Measurements from ENCODE around the gene SLC2A4RG. TPM values are rescaled to one million over a fixed set of nuclear protein-coding genes. Genes with fewer than 3 reads are reported as not detected.

SLC2A4RG gene
- total and polyA plus RNA-seq, 2 of the 4 experiments (the other 2 are of a cell fraction) = 5.0 to 50.3 TPM

DNA sequence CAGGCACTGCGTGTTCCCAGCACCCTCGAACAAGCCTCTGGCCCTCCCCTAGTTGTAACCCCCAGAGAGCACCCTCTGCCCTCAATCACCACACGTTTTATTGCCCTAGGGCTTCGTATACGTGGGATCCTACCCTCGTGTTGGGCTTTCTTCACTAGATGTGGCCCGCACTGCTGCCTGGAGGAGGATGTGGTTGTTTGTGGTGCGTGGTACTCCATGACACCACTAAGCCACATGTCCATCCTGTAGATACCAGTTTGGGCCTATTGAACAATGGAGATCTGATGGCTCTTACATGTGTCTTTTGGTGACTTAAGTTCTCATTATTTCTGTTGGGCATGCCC, 17.0 kb downstream of the SLC2A4RG start:
- Histone ChIP-seq H3K18ac (ENCODE audit: low read depth, low read length) (no peak overlapping the region), H3K79me1 (ENCODE audit: low read depth in 1 of 2, low read length in 2 of 2) (peaks cover 0 to 7% of the 10 kb centered on the region in 2 experiments; a peak in 1 of 4 replicates), H3K14ac (replicated peaks; ENCODE audit: low read depth, low read length) (no peak overlapping the region), H3K27ac (ENCODE audit: insufficient read depth, low read length) (no peak overlapping the region), H3K4me3 (ENCODE audit: insufficient read depth, low read depth, low read length) (no peak overlapping the region), H3K36me3 (ENCODE audit: control insufficient read depth, insufficient read depth, low read length) (peaks cover 5% of the 10 kb centered on the region; the same call in 1 of the 2 replicates), H3K4ac (ENCODE audit: low read depth, low read length) (no peak overlapping the region), H2BK5ac (ENCODE audit: low read depth, low read length, poor library complexity, severe bottlenecking) (no peak overlapping the region), H2AK9ac (replicated peaks; ENCODE audit: low read depth, low read length, poor library complexity) (peak overlapping the region; percentile 76), H3K23ac (ENCODE audit: low read depth, low read length) (no peak overlapping the region), H4K91ac (ENCODE audit: insufficient read depth, low read depth, low read length) (no peak overlapping the region), H2AFZ (replicated peaks; ENCODE audit: low read length, poor library complexity) (no peak overlapping the region), H4K5ac (ENCODE audit: low read depth, low read length) (no peak overlapping the region), H3K9me1 (ENCODE audit: insufficient read depth, low read length) (0 out of 2 replicates have a peak, but pooled peaks cover 4% of the 10 kb centered on the region), H3K4me2 (ENCODE audit: low read depth, low read length) (no peak overlapping the region), H2BK120ac (ENCODE audit: low read depth, low read length) (no peak overlapping the region), H4K20me1 (ENCODE audit: insufficient read depth, low read length) (no peaks in the 10 kb centered on the region), H3K56ac (ENCODE audit: extremely low read depth, insufficient read depth, low read length) (no peak overlapping the region), H3K9ac (ENCODE audit: low read depth, low read length) (no peak overlapping the region), H3K27me3 (ENCODE audit: control insufficient read depth, insufficient read depth, low read length) (no peaks in the 10 kb centered on the region), H4K8ac (ENCODE audit: low read depth in 2 of 2, low read length in 2 of 2) (no peak overlapping the region), H3K9me3 (ENCODE audit: control insufficient read depth, insufficient read depth, low read length) (no peaks in the 10 kb centered on the region), H2BK20ac (ENCODE audit: low read depth, low read length) (no peak overlapping the region), H2BK15ac (ENCODE audit: low read depth, low read length) (no peak overlapping the region), H2AK5ac (ENCODE audit: low read depth, low read length) (no peak overlapping the region), H3K4me1 (ENCODE audit: control insufficient read depth, insufficient read depth, low read length) (no peaks in the 10 kb centered on the region)
- ChIA-PET CTCF (no interaction called here), POLR2A (ENCODE audit: unreplicated experiment) (interaction anchor here (0.6 kb wide), 1 partner anchor 10 kb away, joined by 4 read pairs; no protein-coding TSS in a partner anchor)
- intact Hi-C loops (cut with micrococcal nuclease) (no loop called here), in situ Hi-C loops (cut with MboI; ENCODE audit: low sequenced_read_pairs) (no loop called here), dilution Hi-C loops (cut with HindIII; ENCODE audit: low sequenced_read_pairs, unreplicated experiment) (no loop called here)
- WGBS, 2 experiments (ENCODE audit: extremely low coverage in 2 of 2, insufficient read length in 1 of 2) = no CpG with 5 or more reads among the region's 8 CpGs
- no peak for DNase-seq
- TF ChIP-seq, protein P1, sequence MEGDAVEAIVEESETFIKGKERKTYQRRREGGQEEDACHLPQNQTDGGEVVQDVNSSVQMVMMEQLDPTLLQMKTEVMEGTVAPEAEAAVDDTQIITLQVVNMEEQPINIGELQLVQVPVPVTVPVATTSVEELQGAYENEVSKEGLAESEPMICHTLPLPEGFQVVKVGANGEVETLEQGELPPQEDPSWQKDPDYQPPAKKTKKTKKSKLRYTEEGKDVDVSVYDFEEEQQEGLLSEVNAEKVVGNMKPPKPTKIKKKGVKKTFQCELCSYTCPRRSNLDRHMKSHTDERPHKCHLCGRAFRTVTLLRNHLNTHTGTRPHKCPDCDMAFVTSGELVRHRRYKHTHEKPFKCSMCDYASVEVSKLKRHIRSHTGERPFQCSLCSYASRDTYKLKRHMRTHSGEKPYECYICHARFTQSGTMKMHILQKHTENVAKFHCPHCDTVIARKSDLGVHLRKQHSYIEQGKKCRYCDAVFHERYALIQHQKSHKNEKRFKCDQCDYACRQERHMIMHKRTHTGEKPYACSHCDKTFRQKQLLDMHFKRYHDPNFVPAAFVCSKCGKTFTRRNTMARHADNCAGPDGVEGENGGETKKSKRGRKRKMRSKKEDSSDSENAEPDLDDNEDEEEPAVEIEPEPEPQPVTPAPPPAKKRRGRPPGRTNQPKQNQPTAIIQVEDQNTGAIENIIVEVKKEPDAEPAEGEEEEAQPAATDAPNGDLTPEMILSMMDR (conservative IDR thresholded peaks at IDR 0.05; ENCODE audit: low read depth, low read length) = no peak
- TF ChIP-seq RCOR1 (IDR thresholded peaks at IDR 0.05; ENCODE audit: insufficient replicate concordance, low read length) (no peak), RFX5 (IDR thresholded peaks at IDR 0.05; ENCODE audit: low read depth, low read length) (no peak), FOS (IDR thresholded peaks at IDR 0.05; ENCODE audit: low read depth, low read length) (no peak), POLR2A (IDR thresholded peaks at IDR 0.05; ENCODE audit: low read depth, low read length) (no peak), CEBPB (IDR thresholded peaks at IDR 0.05; ENCODE audit: low read depth, low read length) (no peak), BHLHE40 (IDR thresholded peaks at IDR 0.05; ENCODE audit: low read depth, low read length) (no peak), MAFK (IDR thresholded peaks at IDR 0.05; ENCODE audit: low read depth, low read length) (no peak), NFE2L2 (IDR thresholded peaks at IDR 0.05; ENCODE audit: low read depth, low read length) (no peak), MXI1 (IDR thresholded peaks at IDR 0.05; ENCODE audit: borderline replicate concordance, low read depth, low read length) (no peak), CHD1 (IDR thresholded peaks at IDR 0.05; ENCODE audit: low read depth, low read length) (no peak), MAZ (IDR thresholded peaks at IDR 0.05; ENCODE audit: borderline replicate concordance, low read depth, low read length) (no peak), RAD21 (IDR thresholded peaks at IDR 0.05; ENCODE audit: low read length) (no peak), SMC3 (IDR thresholded peaks at IDR 0.05; ENCODE audit: low read depth, low read length) (no peak)
- TF ChIP-seq, protein P2, sequence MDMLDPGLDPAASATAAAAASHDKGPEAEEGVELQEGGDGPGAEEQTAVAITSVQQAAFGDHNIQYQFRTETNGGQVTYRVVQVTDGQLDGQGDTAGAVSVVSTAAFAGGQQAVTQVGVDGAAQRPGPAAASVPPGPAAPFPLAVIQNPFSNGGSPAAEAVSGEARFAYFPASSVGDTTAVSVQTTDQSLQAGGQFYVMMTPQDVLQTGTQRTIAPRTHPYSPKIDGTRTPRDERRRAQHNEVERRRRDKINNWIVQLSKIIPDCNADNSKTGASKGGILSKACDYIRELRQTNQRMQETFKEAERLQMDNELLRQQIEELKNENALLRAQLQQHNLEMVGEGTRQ (IDR thresholded peaks at IDR 0.05; ENCODE audit: low read depth, low read length) = no peak
- TF ChIP-seq, protein P3, sequence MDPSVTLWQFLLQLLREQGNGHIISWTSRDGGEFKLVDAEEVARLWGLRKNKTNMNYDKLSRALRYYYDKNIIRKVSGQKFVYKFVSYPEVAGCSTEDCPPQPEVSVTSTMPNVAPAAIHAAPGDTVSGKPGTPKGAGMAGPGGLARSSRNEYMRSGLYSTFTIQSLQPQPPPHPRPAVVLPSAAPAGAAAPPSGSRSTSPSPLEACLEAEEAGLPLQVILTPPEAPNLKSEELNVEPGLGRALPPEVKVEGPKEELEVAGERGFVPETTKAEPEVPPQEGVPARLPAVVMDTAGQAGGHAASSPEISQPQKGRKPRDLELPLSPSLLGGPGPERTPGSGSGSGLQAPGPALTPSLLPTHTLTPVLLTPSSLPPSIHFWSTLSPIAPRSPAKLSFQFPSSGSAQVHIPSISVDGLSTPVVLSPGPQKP (IDR thresholded peaks at IDR 0.05; ENCODE audit: borderline replicate concordance, low read depth, low read length) = no peak
- BruUV-seq (replicated peaks) = no TSS peak
- ATAC-seq (ENCODE audit: low read depth) = no peak

Measured in IMR-90 (cell line).